HG03432 (cell line): ENCODE measurements around the gene ADGRB2.

Source experiments
- ATAC-seq: cut with Tn5 transposase; IDR thresholded peaks from one replicate; pipeline ENCODE4 v1.9.1; 2021; ENCODE audit warnings: mild to moderate bottlenecking, moderate library complexity; ENCODE audit not compliant: unreplicated experiment

ADGRB2 gene

GRCh38 chr1:31749785-31750735 lies 14.1 kb downstream of the ADGRB2 start:
- no peak for ATAC-seq

- no peak for ATAC-seq
Measured at GRCh38 chr1:31748365-31748764, 15.8 kb downstream of the ADGRB2 start.

GRCh38 chr1:31747304-31747703 lies 16.8 kb downstream of the ADGRB2 start:
- ATAC-seq, result no peak

- ATAC-seq, result no peak
Measured at GRCh38 chr1:31746687-31747086, 17.5 kb downstream of the ADGRB2 start.

- no peak for ATAC-seq
Measured at GRCh38 chr1:31745946-31746670, 18.0 kb downstream of the ADGRB2 start.

- no peak for ATAC-seq
Measured at GRCh38 chr1:31745096-31745945, 18.8 kb downstream of the ADGRB2 start.

- no peak for ATAC-seq
Measured at GRCh38 chr1:31744165-31744888, 19.8 kb downstream of the ADGRB2 start.

DNA sequence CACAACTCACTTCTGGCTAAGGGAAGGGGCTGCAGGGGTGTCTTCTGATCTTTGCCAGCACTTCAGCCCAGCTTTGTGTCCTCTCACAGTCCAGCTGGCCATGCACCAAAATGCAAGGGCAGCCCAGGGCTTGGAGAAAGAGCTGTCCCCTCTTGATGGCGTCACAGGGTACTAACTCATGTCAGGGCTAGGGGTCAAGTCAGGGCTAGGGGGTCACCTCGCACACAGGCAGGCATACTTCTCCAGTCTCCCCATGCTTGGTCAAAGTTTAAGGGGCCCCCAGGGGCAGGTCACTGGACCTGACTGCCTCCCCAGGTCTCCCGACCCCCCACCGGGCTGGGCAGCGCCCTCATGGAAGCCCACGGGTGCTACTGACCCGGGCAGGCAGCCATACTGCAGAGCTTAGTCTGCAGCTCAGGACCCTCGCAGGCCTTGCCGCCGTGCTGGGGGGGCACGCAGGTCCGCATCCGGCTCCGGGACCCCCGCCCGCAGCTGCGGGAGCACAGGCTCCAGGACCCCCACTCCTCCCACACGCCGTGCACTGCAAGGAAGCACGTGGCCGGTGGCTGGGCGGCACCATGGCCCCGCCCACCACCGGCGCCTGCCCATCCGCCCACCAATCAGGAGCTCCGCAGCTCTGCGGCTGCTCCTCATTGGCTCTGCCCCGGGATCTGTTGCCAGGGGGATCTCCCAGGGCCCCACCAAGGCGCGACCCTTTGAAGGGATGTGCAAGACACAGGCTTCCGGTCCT lies 21.5 kb downstream of the ADGRB2 start:
- no peak for ATAC-seq

DNA sequence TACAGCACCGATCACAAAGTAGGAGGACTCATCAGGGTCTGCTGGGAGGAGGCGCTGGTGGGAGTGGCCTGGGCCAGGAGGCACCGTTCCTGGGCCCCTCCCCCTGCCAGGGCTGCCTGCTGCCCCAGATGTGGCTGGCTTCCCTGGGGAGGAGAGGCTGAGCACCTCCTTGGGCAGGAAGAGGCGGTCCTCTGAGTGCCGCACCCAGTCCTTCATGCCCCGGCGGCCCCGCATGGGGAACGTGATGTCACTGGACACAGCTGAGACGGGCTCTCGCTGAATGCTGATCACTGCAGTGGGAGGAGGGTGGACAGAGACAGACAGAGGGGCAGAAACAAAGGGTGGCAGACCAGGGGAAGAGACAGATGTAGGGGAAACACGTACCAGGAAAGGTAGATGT lies 24.8 kb downstream of the ADGRB2 start:
- no peak for ATAC-seq

- ATAC-seq, result no peak
Measured at GRCh38 chr1:31736675-31737074, 27.5 kb downstream of the ADGRB2 start.

- ATAC-seq, result no peak
Measured at GRCh38 chr1:31735571-31735970, 28.6 kb downstream of the ADGRB2 start.

GRCh38 chr1:31734582-31735107 lies 29.5 kb downstream of the ADGRB2 start:
- ATAC-seq, result no peak

DNA sequence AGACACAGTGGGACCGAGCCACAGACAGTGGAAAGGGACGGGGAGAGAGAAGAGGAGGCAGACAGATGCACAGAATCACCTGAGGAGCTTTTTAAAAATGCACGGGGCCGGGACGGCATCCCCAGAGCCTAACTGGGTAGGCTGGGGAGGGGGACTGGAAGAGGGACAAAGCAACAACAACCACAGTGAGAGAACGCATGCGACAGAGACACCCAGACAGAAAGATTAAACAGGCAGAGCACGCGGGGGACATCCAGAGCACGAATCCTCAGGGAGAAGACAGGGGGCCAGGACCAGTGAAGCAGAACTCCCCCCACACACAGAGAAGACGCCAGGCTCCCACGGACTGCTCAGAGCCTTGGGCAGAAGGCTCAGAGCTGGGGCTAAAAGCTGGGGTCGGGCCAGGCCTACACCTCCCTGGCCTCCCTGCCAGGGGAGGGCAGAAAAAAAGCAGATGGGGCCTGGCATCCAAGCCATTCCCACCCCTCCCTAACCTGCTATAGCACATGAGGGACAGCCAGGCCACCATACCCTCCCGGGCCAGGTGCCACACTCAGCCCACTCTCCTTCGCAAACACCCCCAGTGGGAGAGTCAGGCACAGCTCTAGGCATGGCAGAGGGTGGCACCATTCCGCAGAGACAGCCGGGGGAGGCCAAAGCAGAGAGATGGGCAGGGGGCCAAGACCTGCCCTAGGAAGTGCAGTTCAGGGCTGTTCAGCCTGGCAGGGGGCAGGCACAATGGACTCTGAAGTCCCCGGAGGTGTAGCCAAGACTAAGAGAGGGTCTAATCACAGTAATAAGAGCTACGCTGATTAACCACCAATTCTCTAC lies 30.5 kb downstream of the ADGRB2 start:
- ATAC-seq, result no peak

- ATAC-seq, result no peak
Measured at GRCh38 chr1:31732751-31733289, 31.3 kb downstream of the ADGRB2 start.

- no peak for ATAC-seq
Measured at GRCh38 chr1:31732343-31732742, 31.8 kb downstream of the ADGRB2 start.

- ATAC-seq, result no peak
Measured at GRCh38 chr1:31731049-31731565, 33.0 kb downstream of the ADGRB2 start.

- ATAC-seq, result no peak
Measured at GRCh38 chr1:31730336-31731048, 33.6 kb downstream of the ADGRB2 start.
